GM18502 (cell line): Measurements from ENCODE around the gene SPEF2.

Source experiments
- ATAC-seq: cut with Tn5 transposase; IDR thresholded peaks from one replicate; pipeline ENCODE4 v1.9.1; 2021; ENCODE audit warnings: mild to moderate bottlenecking; ENCODE audit not compliant: unreplicated experiment, poor library complexity

Gene SPEF2

GRCh38 chr5:35773967-35774366 lies 156.3 kb downstream of the SPEF2 start:
- ATAC-seq, result no peak

- ATAC-seq, result no peak
Measured at GRCh38 chr5:35776757-35777156, 159.1 kb downstream of the SPEF2 start.

- no peak for ATAC-seq
Measured at GRCh38 chr5:35777358-35778087, 159.9 kb downstream of the SPEF2 start.

- ATAC-seq, result no peak
Measured at GRCh38 chr5:35778259-35778769, 160.7 kb downstream of the SPEF2 start.

GRCh38 chr5:35780236-35780635 lies 162.6 kb downstream of the SPEF2 start:
- no peak for ATAC-seq

GRCh38 chr5:35781181-35781790 lies 163.6 kb downstream of the SPEF2 start:
- no peak for ATAC-seq

GRCh38 chr5:35783551-35783950 lies 165.9 kb downstream of the SPEF2 start:
- no peak for ATAC-seq

GRCh38 chr5:35785601-35786085 lies 168.0 kb downstream of the SPEF2 start:
- ATAC-seq, result no peak

- no peak for ATAC-seq
Measured at GRCh38 chr5:35788724-35789123, 171.1 kb downstream of the SPEF2 start.

- ATAC-seq, result no peak
Measured at GRCh38 chr5:35789732-35790456, 172.2 kb downstream of the SPEF2 start.

- ATAC-seq, result no peak
Measured at GRCh38 chr5:35790457-35790822, 172.8 kb downstream of the SPEF2 start.

- no peak for ATAC-seq
Measured at GRCh38 chr5:35794328-35794619, 176.6 kb downstream of the SPEF2 start.

- no peak for ATAC-seq
Measured at GRCh38 chr5:35794684-35795375, 177.2 kb downstream of the SPEF2 start.

GRCh38 chr5:35799181-35799580 lies 181.5 kb downstream of the SPEF2 start:
- ATAC-seq, result no peak

- ATAC-seq, result no peak
Measured at GRCh38 chr5:35799753-35800152, 182.1 kb downstream of the SPEF2 start.

GRCh38 chr5:35803191-35803651 lies 185.6 kb downstream of the SPEF2 start:
- ATAC-seq, result no peak

GRCh38 chr5:35804201-35804653 lies 186.6 kb downstream of the SPEF2 start:
- no peak for ATAC-seq

GRCh38 chr5:35804841-35805240 lies 187.2 kb downstream of the SPEF2 start:
- no peak for ATAC-seq

GRCh38 chr5:35810601-35811000 lies 192.9 kb downstream of the SPEF2 start:
- ATAC-seq, result no peak

- ATAC-seq, result no peak
Measured at GRCh38 chr5:35811108-35811741, 193.6 kb downstream of the SPEF2 start.
